ENCODE data around the gene EDN2. TPM values are rescaled to one million over a fixed set of nuclear protein-coding genes. Genes with fewer than 3 reads are reported as not detected.
A peak's percentile ranks its signal among the peaks of the same experiment; 100 is the strongest.

Gene EDN2
- total and polyA plus RNA-seq, 9 donors, result 0.18 to 1.8 (median 0.29) TPM; not detected in 4

GRCh38 chr1:41517062-41517438 lies 32.6 kb upstream of the EDN2 start:
- Histone ChIP-seq H3K27ac (ENCODE audit: low read length) (peak overlapping the region; percentile 53), H3K9me3 (replicated peaks; ENCODE audit: control insufficient read depth, low read depth, low read length) (no peaks in the 10 kb centered on the region), H3K36me3 (ENCODE audit: control insufficient read depth, insufficient read depth, low read length) (peaks cover 3% of the 10 kb centered on the region), H3K4me1 (ENCODE audit: control insufficient read depth, insufficient read depth, low read length) (peaks cover 65% of the 10 kb centered on the region), H3K27me3 (ENCODE audit: control insufficient read depth, insufficient read depth, low read length) (no peaks in the 10 kb centered on the region), H3K4me3 (ENCODE audit: low read length) (no peak overlapping the region)
- peak; percentile 69 for DNase-seq
- whole genome bisulfite sequencing (ENCODE audit: insufficient coverage), result 71% methylated on average over 3 of the region's 3 CpGs

DNA sequence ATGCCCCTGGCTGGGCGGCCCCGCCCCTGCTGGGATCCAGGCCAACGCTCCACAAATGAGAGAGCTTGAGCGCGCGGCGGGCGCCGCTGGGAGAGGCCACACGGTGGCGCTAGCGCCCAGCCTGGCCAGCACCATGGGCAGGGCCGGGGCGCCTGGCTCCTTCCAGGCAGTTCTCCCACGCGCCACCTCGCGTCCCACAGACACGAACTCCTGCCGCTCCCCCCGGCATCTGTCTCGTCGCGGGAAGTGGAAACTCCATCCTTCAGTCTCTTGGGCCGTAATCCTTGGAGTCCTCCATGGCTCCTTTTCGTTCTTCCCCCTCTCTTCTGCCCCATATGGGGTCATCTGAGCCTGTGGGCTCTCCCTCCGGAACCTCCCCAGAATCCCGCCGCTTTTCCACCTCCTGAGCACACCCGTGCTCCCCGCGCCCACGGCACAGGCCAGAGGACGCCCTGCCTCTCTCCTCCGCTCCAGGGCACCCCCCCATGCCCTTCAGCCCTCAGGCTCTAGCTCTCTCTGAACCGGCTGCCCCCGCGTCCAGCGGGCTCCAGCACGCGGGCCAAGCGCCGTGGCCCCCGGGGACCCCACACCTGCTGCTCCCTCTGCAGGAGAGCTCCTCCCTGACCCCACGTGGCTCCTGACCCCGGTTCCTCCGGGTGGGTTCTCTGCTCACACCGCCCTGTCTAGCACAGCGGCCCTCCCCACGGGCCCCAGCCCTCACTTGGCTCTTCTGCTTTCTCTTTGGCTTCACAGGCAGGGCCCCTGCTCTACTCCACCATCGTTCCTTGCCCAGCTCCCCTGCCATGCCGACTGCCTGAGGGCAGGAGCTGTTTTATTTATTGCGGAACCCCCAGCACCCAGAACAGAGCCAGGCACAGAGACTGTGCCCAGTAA lies 31.9 kb upstream of the EDN2 start:
- peak; percentile 96 for DNase-seq
- no peaks in the 10 kb centered on the region for H3K27me3 ChIP-seq (ENCODE audit: control insufficient read depth, insufficient read depth, low read length)
- peaks cover 3% of the 10 kb centered on the region for H3K36me3 ChIP-seq (ENCODE audit: control insufficient read depth, insufficient read depth, low read length)
- no peaks in the 10 kb centered on the region for H3K9me3 ChIP-seq (replicated peaks; ENCODE audit: control insufficient read depth, low read depth, low read length)
- peak overlapping the region; percentile 43 for H3K4me3 ChIP-seq (ENCODE audit: low read length)
- peaks cover 59% of the 10 kb centered on the region for H3K4me1 ChIP-seq (ENCODE audit: control insufficient read depth, insufficient read depth, low read length)
- WGBS (ENCODE audit: insufficient coverage), result 6% methylated on average over 53 of the region's 53 CpGs
- peak overlapping the region; percentile 59 for H3K27ac ChIP-seq (ENCODE audit: low read length)

DNA sequence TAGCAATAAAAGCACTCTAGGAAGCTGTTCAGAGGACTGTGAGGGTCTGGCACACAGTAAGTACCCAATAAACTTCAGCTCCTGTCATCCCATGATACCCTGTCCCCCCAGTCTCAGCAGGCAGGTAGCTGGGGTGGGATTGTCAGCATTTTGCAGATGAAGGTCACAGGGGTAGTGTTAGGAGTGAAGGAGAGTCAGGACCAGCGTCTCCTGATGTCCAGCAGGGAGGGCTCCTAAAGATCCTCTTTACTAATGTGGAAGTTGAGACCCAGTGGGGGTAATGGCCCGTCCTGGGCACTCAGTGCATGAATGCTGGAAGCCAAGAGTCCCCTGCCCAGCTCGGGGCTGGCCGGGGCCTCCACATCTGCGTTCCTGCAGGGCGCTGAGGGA lies 31.3 kb upstream of the EDN2 start:
- H3K36me3 ChIP-seq (ENCODE audit: control insufficient read depth, insufficient read depth, low read length), result peaks cover 3% of the 10 kb centered on the region
- DNase-seq, result no peak
- no peaks in the 10 kb centered on the region for H3K9me3 ChIP-seq (replicated peaks; ENCODE audit: control insufficient read depth, low read depth, low read length)
- peaks cover 58% of the 10 kb centered on the region for H3K4me1 ChIP-seq (ENCODE audit: control insufficient read depth, insufficient read depth, low read length)
- 11% methylated on average over 6 of the region's 6 CpGs for WGBS (ENCODE audit: insufficient coverage)
- H3K27ac ChIP-seq (ENCODE audit: low read length), result peak overlapping the region; percentile 37
- H3K4me3 ChIP-seq (ENCODE audit: low read length), result no peak overlapping the region
- H3K27me3 ChIP-seq (ENCODE audit: control insufficient read depth, insufficient read depth, low read length), result no peaks in the 10 kb centered on the region

DNA sequence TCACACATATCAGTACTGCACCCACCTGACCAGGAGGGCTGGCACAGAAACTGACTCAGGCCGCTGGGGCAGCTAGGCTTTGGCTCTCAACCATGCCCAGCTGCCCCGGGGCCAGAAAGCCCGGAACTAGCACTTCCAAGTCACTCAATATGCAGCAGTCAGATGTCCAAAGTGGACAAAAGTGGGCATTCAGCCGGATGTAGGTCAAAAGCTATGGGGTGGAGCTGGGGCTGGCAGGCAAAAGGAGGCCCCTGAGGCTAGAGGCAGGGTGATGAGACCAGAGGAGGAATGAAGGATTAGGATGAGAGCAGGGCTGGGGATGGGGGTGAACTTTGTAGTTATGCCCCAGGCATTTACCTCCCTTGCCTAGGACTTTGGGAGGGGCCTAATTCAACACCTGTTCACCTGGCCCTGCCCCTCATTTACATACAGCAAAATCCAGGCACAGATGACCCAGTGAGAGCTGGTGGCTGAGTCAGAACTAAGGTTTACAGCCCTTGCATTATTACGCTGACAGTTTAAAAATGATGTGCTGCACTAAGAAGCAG lies 30.7 kb upstream of the EDN2 start:
- Histone ChIP-seq H3K36me3 (ENCODE audit: control insufficient read depth, insufficient read depth, low read length) (peaks cover 3% of the 10 kb centered on the region), H3K27ac (ENCODE audit: low read length) (peak overlapping the region; percentile 25), H3K4me1 (ENCODE audit: control insufficient read depth, insufficient read depth, low read length) (peaks cover 58% of the 10 kb centered on the region), H3K27me3 (ENCODE audit: control insufficient read depth, insufficient read depth, low read length) (no peaks in the 10 kb centered on the region), H3K4me3 (ENCODE audit: low read length) (no peak overlapping the region), H3K9me3 (replicated peaks; ENCODE audit: control insufficient read depth, low read depth, low read length) (no peaks in the 10 kb centered on the region)
- 86% methylated on average over 4 of the region's 5 CpGs for WGBS (ENCODE audit: insufficient coverage)
- DNase-seq, result no peak

DNA sequence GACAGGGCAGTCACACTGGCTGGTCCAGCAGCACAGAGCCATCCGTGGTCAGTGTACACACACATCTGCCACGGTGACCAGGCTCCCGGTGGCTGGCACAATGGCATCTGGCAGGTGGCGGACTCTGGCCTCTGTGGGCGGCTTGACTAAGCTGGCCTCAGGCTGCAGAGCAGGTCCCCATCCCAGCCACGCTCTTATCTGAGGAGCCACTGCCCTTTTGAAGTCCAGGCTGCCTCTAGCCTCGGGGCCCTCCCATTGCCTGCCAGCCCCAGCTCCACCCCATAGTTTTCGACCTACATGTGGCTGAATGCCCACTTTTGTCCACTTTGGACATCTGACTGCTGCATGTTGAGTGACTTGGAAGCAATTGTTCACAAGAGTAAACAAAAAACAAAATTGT lies 29.9 kb upstream of the EDN2 start:
- Histone ChIP-seq H3K27me3 (ENCODE audit: control insufficient read depth, insufficient read depth, low read length) (no peaks in the 10 kb centered on the region), H3K36me3 (ENCODE audit: control insufficient read depth, insufficient read depth, low read length) (peaks cover 3% of the 10 kb centered on the region), H3K4me1 (ENCODE audit: control insufficient read depth, insufficient read depth, low read length) (peaks cover 57% of the 10 kb centered on the region), H3K27ac (ENCODE audit: low read length) (no peak overlapping the region), H3K9me3 (replicated peaks; ENCODE audit: control insufficient read depth, low read depth, low read length) (no peaks in the 10 kb centered on the region), H3K4me3 (ENCODE audit: low read length) (no peak overlapping the region)
- DNase-seq, result no peak
- WGBS (ENCODE audit: insufficient coverage), result 93% methylated on average over 7 of the region's 8 CpGs

GRCh38 chr1:41513383-41513735 lies 28.9 kb upstream of the EDN2 start:
- Histone ChIP-seq H3K4me1 (ENCODE audit: control insufficient read depth, insufficient read depth, low read length) (peaks cover 51% of the 10 kb centered on the region), H3K4me3 (ENCODE audit: low read length) (no peak overlapping the region), H3K36me3 (ENCODE audit: control insufficient read depth, insufficient read depth, low read length) (peaks cover 3% of the 10 kb centered on the region), H3K27me3 (ENCODE audit: control insufficient read depth, insufficient read depth, low read length) (peaks cover 4% of the 10 kb centered on the region), H3K27ac (ENCODE audit: low read length) (no peak overlapping the region), H3K9me3 (replicated peaks; ENCODE audit: control insufficient read depth, low read depth, low read length) (no peaks in the 10 kb centered on the region)
- DNase-seq, result no peak
- WGBS (ENCODE audit: insufficient coverage), result 69% methylated on average over 17 of the region's 17 CpGs

GRCh38 chr1:41512701-41513382 lies 28.4 kb upstream of the EDN2 start:
- H3K27me3 ChIP-seq (ENCODE audit: control insufficient read depth, insufficient read depth, low read length), result peaks cover 4% of the 10 kb centered on the region
- no peak for DNase-seq
- no peaks in the 10 kb centered on the region for H3K9me3 ChIP-seq (replicated peaks; ENCODE audit: control insufficient read depth, low read depth, low read length)
- WGBS (ENCODE audit: insufficient coverage), result 90% methylated on average over 19 of the region's 27 CpGs
- H3K27ac ChIP-seq (ENCODE audit: low read length), result no peak overlapping the region
- peaks cover 51% of the 10 kb centered on the region for H3K4me1 ChIP-seq (ENCODE audit: control insufficient read depth, insufficient read depth, low read length)
- H3K4me3 ChIP-seq (ENCODE audit: low read length), result no peak overlapping the region
- peaks cover 3% of the 10 kb centered on the region for H3K36me3 ChIP-seq (ENCODE audit: control insufficient read depth, insufficient read depth, low read length)

GRCh38 chr1:41511239-41511540 lies 26.7 kb upstream of the EDN2 start:
- no peak for DNase-seq
- Histone ChIP-seq H3K27ac (ENCODE audit: low read length) (no peak overlapping the region), H3K9me3 (replicated peaks; ENCODE audit: control insufficient read depth, low read depth, low read length) (no peaks in the 10 kb centered on the region), H3K4me1 (ENCODE audit: control insufficient read depth, insufficient read depth, low read length) (peaks cover 46% of the 10 kb centered on the region), H3K27me3 (ENCODE audit: control insufficient read depth, insufficient read depth, low read length) (peaks cover 4% of the 10 kb centered on the region), H3K4me3 (ENCODE audit: low read length) (no peak overlapping the region), H3K36me3 (ENCODE audit: control insufficient read depth, insufficient read depth, low read length) (peaks cover 3% of the 10 kb centered on the region)
- WGBS (ENCODE audit: insufficient coverage), result 87% methylated on average over 7 of the region's 7 CpGs

GRCh38 chr1:41510531-41511238 lies 26.2 kb upstream of the EDN2 start:
- Histone ChIP-seq H3K36me3 (ENCODE audit: control insufficient read depth, insufficient read depth, low read length) (peaks cover 3% of the 10 kb centered on the region), H3K4me3 (ENCODE audit: low read length) (no peak overlapping the region), H3K27me3 (ENCODE audit: control insufficient read depth, insufficient read depth, low read length) (peaks cover 4% of the 10 kb centered on the region), H3K9me3 (replicated peaks; ENCODE audit: control insufficient read depth, low read depth, low read length) (no peaks in the 10 kb centered on the region), H3K4me1 (ENCODE audit: control insufficient read depth, insufficient read depth, low read length) (peaks cover 42% of the 10 kb centered on the region), H3K27ac (ENCODE audit: low read length) (no peak overlapping the region)
- DNase-seq, result no peak
- WGBS (ENCODE audit: insufficient coverage), result 89% methylated on average over 41 of the region's 41 CpGs

DNA sequence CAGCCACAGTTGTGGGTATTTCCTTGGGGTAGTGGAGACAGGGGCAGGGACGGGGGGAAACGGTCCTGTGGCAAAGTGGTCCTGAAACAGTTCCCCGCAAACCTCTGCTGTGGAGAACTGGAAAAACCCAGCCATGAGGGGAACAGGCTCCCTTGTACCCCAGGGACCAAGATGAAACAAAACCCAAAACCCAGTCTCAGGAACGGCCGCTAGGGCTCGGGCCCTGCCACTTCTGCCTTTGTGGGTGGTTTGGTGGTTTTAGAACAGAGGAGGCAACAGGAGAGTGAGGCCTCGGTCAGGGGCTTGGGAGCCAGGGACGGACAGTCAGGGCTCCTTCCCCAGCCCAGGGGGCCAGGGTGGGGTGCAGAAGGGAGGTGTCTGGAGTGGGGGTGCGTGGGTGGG lies 24.8 kb upstream of the EDN2 start:
- peaks cover 4% of the 10 kb centered on the region for H3K27me3 ChIP-seq (ENCODE audit: control insufficient read depth, insufficient read depth, low read length)
- H3K27ac ChIP-seq (ENCODE audit: low read length), result no peak overlapping the region
- H3K36me3 ChIP-seq (ENCODE audit: control insufficient read depth, insufficient read depth, low read length), result peaks cover 3% of the 10 kb centered on the region
- H3K4me1 ChIP-seq (ENCODE audit: control insufficient read depth, insufficient read depth, low read length), result peaks cover 35% of the 10 kb centered on the region
- whole genome bisulfite sequencing (ENCODE audit: insufficient coverage), result 83% methylated on average over 2 of the region's 9 CpGs
- H3K4me3 ChIP-seq (ENCODE audit: low read length), result no peak overlapping the region
- H3K9me3 ChIP-seq (replicated peaks; ENCODE audit: control insufficient read depth, low read depth, low read length), result no peaks in the 10 kb centered on the region
- no peak for DNase-seq
